H9 (cell line): ENCODE data around the gene RBPJ. TPM values are rescaled to one million over a fixed set of nuclear protein-coding genes. Genes with fewer than 3 reads are reported as not detected.

Experiments
- DNase-seq: peaks from one replicate; pipeline ENCODE4 v3.0.0-alpha.2; 2017
- H2AFZ ChIP-seq: one replicate; pipeline ENCODE4 v1.6.1; 2013; ENCODE audit warnings: mild to moderate bottlenecking, low read length, control low read depth, moderate library complexity
- H2AK5ac ChIP-seq: 2 replicates; pipeline ENCODE4 v1.6.1; 2013; ENCODE audit warnings: low read length, control low read depth, mixed read lengths; ENCODE audit not compliant: insufficient read length
- H2BK120ac ChIP-seq: one replicate; pipeline ENCODE4 v1.6.1; 2013; ENCODE audit warnings: low read depth, mild to moderate bottlenecking, low read length, control low read depth, inconsistent platforms; ENCODE audit not compliant: poor library complexity, severe bottlenecking
- H2BK12ac ChIP-seq: 2 replicates; pipeline ENCODE4 v1.6.1; 2013; ENCODE audit warnings: low read length, control low read depth, mixed read lengths, low read depth; ENCODE audit not compliant: insufficient read length
- H2BK15ac ChIP-seq: 2 replicates; pipeline ENCODE4 v1.6.1; 2013; ENCODE audit warnings: low read depth, low read length, control low read depth
- H2BK20ac ChIP-seq: one replicate; pipeline ENCODE4 v1.6.1; 2013; ENCODE audit warnings: low read depth, mild to moderate bottlenecking, low read length, control low read depth, inconsistent platforms; ENCODE audit not compliant: poor library complexity, severe bottlenecking
- H2BK5ac ChIP-seq: 2 replicates; pipeline ENCODE4 v1.6.1; 2013; ENCODE audit warnings: low read length, control low read depth, mixed read lengths; ENCODE audit not compliant: insufficient read length
- H3K14ac ChIP-seq: 2 replicates; pipeline ENCODE4 v1.6.1; 2013; ENCODE audit warnings: low read length, control low read depth; ENCODE audit not compliant: insufficient read depth
- H3K18ac ChIP-seq: 2 replicates; pipeline ENCODE4 v1.6.1; 2013; ENCODE audit warnings: low read depth, mild to moderate bottlenecking, mixed read lengths, low read length, control low read depth; ENCODE audit not compliant: insufficient read length
- H3K23ac ChIP-seq: 2 replicates; pipeline ENCODE4 v1.6.1; 2013; ENCODE audit warnings: low read length, control low read depth, mixed read lengths, low read depth; ENCODE audit not compliant: insufficient read length
- H3K23me2 ChIP-seq: 2 replicates; pipeline ENCODE4 v1.6.1; 2013; ENCODE audit warnings: low read depth, mild to moderate bottlenecking, mixed read lengths, low read length, control low read depth; ENCODE audit not compliant: insufficient read length, poor library complexity, severe bottlenecking
- H3K27ac ChIP-seq: 2 replicates; pipeline ENCODE4 v1.5.1; 2013; ENCODE audit warnings: low read length, control low read depth, mixed read lengths, low read depth; ENCODE audit not compliant: insufficient read length
- H3K27me3 ChIP-seq: 2 replicates; pipeline ENCODE4 v1.6.1; 2013; ENCODE audit warnings: low read length, control low read depth, inconsistent platforms; ENCODE audit not compliant: insufficient read depth
- H3K4ac ChIP-seq: 2 replicates; pipeline ENCODE4 v1.6.1; 2013; ENCODE audit warnings: low read depth, mild to moderate bottlenecking, control low read depth, inconsistent platforms, low read length, moderate library complexity
- H3K4me1 ChIP-seq: 2 replicates; pipeline ENCODE4 v1.6.1; 2013; ENCODE audit warnings: low read length, control low read depth, inconsistent platforms; ENCODE audit not compliant: insufficient read depth
- H3K4me2 ChIP-seq: 2 replicates; pipeline ENCODE4 v1.6.1; 2013; ENCODE audit warnings: low read length, control low read depth, mixed read lengths; ENCODE audit not compliant: insufficient read length, insufficient read depth
- H3K56ac ChIP-seq: 2 replicates; pipeline ENCODE4 v1.6.1; 2013; ENCODE audit warnings: low read depth, mild to moderate bottlenecking, mixed read lengths, low read length, control low read depth; ENCODE audit not compliant: insufficient read length
- H3K79me1 ChIP-seq: 2 replicates; pipeline ENCODE4 v1.6.1; 2013; ENCODE audit warnings: low read depth, mild to moderate bottlenecking, moderate library complexity, low read length, control low read depth, inconsistent platforms; ENCODE audit not compliant: insufficient read depth, poor library complexity, severe bottlenecking
- H3K79me2 ChIP-seq: 2 replicates; pipeline ENCODE4 v1.6.1; 2013; ENCODE audit warnings: low read length, control low read depth, inconsistent platforms; ENCODE audit not compliant: insufficient read depth
- H3K9ac ChIP-seq: 2 replicates; pipeline ENCODE4 v1.6.1; 2013; ENCODE audit warnings: low read length, control low read depth, mixed read lengths; ENCODE audit not compliant: insufficient read length; ENCODE audit errors: extremely low read depth
- H3K9me3 ChIP-seq: one replicate; pipeline ENCODE4 v1.6.1; 2013; ENCODE audit warnings: low read depth, low read length, inconsistent platforms; ENCODE audit not compliant: control insufficient read depth
- H3T11ph ChIP-seq: one replicate; pipeline ENCODE4 v1.6.1; 2013; ENCODE audit warnings: mild to moderate bottlenecking, low read length, control low read depth, inconsistent platforms
- H4K20me1 ChIP-seq: one replicate; pipeline ENCODE4 v1.6.1; 2013; ENCODE audit not compliant: control insufficient read depth, insufficient read length, insufficient read depth
- H4K5ac ChIP-seq: 2 replicates; pipeline ENCODE4 v1.6.1; 2013; ENCODE audit warnings: low read depth, mild to moderate bottlenecking, mixed read lengths, low read length, control low read depth; ENCODE audit not compliant: insufficient read length
- H4K8ac ChIP-seq: replicated peaks from 2 replicates; pipeline ENCODE4 v1.6.1; 2013; ENCODE audit warnings: low read length, control low read depth, mixed read lengths, low read depth; ENCODE audit not compliant: insufficient read length
- H4K91ac ChIP-seq: 2 replicates; pipeline ENCODE4 v1.6.1; 2013; ENCODE audit warnings: low read depth, mild to moderate bottlenecking, moderate library complexity, mixed read lengths, low read length, control low read depth; ENCODE audit not compliant: insufficient read length
- H3K27ac Mint-ChIP-seq, 3 experiments: 2 replicates in 2 of 3; 3 replicates in 1 of 3; pipeline ENCODE4 v1.8.0; 2020 to 2021; ENCODE audit warnings: mixed read lengths in 3 of 3, mild to moderate bottlenecking in 1 of 3, moderate library complexity in 1 of 3
- H3K27me3 Mint-ChIP-seq: 2 replicates; pipeline ENCODE4 v1.8.0; 2021; ENCODE audit warnings: low read depth, mild to moderate bottlenecking, moderate library complexity, mixed read lengths
- H3K36me3 Mint-ChIP-seq, 3 experiments: 2 replicates in 2 of 3; 3 replicates in 1 of 3; pipeline ENCODE4 v1.8.0; 2020 to 2021; ENCODE audit warnings: low read depth in 3 of 3, mixed read lengths in 3 of 3; ENCODE audit not compliant: insufficient read depth in 1 of 3
- H3K4me1 Mint-ChIP-seq, 2 experiments: 2 replicates each; pipeline ENCODE4 v1.8.0; 2020; ENCODE audit warnings: mixed read lengths in 2 of 2
- H3K4me3 Mint-ChIP-seq, 2 experiments: 2 replicates in 1 of 2; 3 replicates in 1 of 2; pipeline ENCODE4 v1.8.0; 2020 to 2021; ENCODE audit warnings: mild to moderate bottlenecking in 2 of 2, mixed read lengths in 2 of 2, moderate library complexity in 1 of 2
- H3K9me3 Mint-ChIP-seq, 2 experiments: 2 replicates in 1 of 2; 3 replicates in 1 of 2; pipeline ENCODE4 v1.8.0; 2020; ENCODE audit warnings: mild to moderate bottlenecking in 2 of 2, mixed read lengths in 2 of 2, moderate library complexity in 1 of 2
- whole genome bisulfite sequencing: extraction: QIAGEN DNeasy Blood & Tissue Kit; methylation state at CpG from one replicate; pipeline ENCODE4 v1.1.7; 2013; ENCODE audit warnings: missing lambda C conversion rate, low lambda C conversion rate, mixed read lengths; ENCODE audit not compliant: insufficient read length; ENCODE audit errors: extremely low coverage; 5-methylcytosine and 5-hydroxymethylcytosine counted together
- total RNA-seq: library from RNA; stranded (reverse); gene quantifications from 2 replicates; pipeline ENCODE4 v1.2.1, GENCODE V29; 2021
- TF ChIP-seq, protein P1 (sequence below): fragments of 200-600 bp; sonication (generic); conservative IDR thresholded peaks from 3 replicates; pipeline ENCODE4 v1.8.0; 2021; ENCODE audit warnings: antibody characterized with exemption, mild to moderate bottlenecking

The RBPJ gene
- total RNA-seq, 1 experiment from 2014 or later: 166 TPM

- H3K23ac ChIP-seq: no peak overlapping the region
Observed at GRCh38 chr4:26337612-26338011, 16.8 kb downstream of the RBPJ start.

More at GRCh38 chr4:26337612-26338011, 16.8 kb downstream of the RBPJ start:
- H4K91ac ChIP-seq: no peak overlapping the region
- H2BK12ac ChIP-seq: no peak overlapping the region
- H3K4ac ChIP-seq: no peak overlapping the region
- H3K79me1 ChIP-seq: no peaks in the 10 kb centered on the region
- no peak overlapping the region for H2AK5ac ChIP-seq
- peaks cover 42 to 44% of the 10 kb centered on the region in 2 experiments for H3K4me1 Mint-ChIP-seq
- no peak overlapping the region for H3T11ph ChIP-seq
- H3K4me3 Mint-ChIP-seq: no peak overlapping the region
- H3K27me3 ChIP-seq: no peaks in the 10 kb centered on the region
- WGBS: no CpG with 5 or more reads among the region's 2 CpGs
- H3K23me2 ChIP-seq: no peaks in the 10 kb centered on the region
- H2BK15ac ChIP-seq: no peak overlapping the region
- no peak overlapping the region for H3K14ac ChIP-seq
- H3K9me3 ChIP-seq: no peaks in the 10 kb centered on the region
- H3K79me2 ChIP-seq: peaks cover 83% of the 10 kb centered on the region; the same call in 1 of the 2 replicates
- no peak overlapping the region for H3K9ac ChIP-seq
- no peak overlapping the region for H3K27ac ChIP-seq
- peaks cover 3 to 8% (median 5%) of the 10 kb centered on the region in 3 experiments; a peak in 3 of 7 replicates for H3K36me3 Mint-ChIP-seq
- H2BK5ac ChIP-seq: no peak overlapping the region
- H4K20me1 ChIP-seq: peaks cover 4% of the 10 kb centered on the region
- TF ChIP-seq, protein P1, sequence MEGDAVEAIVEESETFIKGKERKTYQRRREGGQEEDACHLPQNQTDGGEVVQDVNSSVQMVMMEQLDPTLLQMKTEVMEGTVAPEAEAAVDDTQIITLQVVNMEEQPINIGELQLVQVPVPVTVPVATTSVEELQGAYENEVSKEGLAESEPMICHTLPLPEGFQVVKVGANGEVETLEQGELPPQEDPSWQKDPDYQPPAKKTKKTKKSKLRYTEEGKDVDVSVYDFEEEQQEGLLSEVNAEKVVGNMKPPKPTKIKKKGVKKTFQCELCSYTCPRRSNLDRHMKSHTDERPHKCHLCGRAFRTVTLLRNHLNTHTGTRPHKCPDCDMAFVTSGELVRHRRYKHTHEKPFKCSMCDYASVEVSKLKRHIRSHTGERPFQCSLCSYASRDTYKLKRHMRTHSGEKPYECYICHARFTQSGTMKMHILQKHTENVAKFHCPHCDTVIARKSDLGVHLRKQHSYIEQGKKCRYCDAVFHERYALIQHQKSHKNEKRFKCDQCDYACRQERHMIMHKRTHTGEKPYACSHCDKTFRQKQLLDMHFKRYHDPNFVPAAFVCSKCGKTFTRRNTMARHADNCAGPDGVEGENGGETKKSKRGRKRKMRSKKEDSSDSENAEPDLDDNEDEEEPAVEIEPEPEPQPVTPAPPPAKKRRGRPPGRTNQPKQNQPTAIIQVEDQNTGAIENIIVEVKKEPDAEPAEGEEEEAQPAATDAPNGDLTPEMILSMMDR: no peak
- DNase-seq: no peak
- H3K4me2 ChIP-seq: no peak overlapping the region
- no peaks in the 10 kb centered on the region for H3K27me3 Mint-ChIP-seq
- H4K8ac ChIP-seq: no peak overlapping the region
- H3K18ac ChIP-seq: no peak overlapping the region
- no peak overlapping the region for H2BK120ac ChIP-seq
- H2AFZ ChIP-seq: no peak overlapping the region
- no peak overlapping the region for H3K56ac ChIP-seq
- H4K5ac ChIP-seq: no peak overlapping the region
- H3K27ac Mint-ChIP-seq: 0 out of 7 replicates have a peak overlapping the region, but pooled peaks of 1 of the 3 experiments have one; percentile 9
- H3K9me3 Mint-ChIP-seq: no peaks in the 10 kb centered on the region
- H3K4me1 ChIP-seq: no peaks in the 10 kb centered on the region; the same call in 1 of the 2 replicates
- no peak overlapping the region for H2BK20ac ChIP-seq
